Loucy (cell line): ENCODE results near the gene ASPG.

Experiments used
- EZH2phosphoT487 ChIP-seq: fragments of 200-600 bp; IDR thresholded peaks from 2 replicates; pipeline ENCODE4 v1.6.1; 2018; ENCODE audit warnings: antibody characterized with exemption, mild to moderate bottlenecking, moderate library complexity, borderline replicate concordance
- TF ChIP-seq, protein P1 (sequence below): fragments of 200-600 bp; sonication (generic); conservative IDR thresholded peaks from 2 replicates; pipeline ENCODE4 v1.5.1; 2014; ENCODE audit warnings: mild to moderate bottlenecking, antibody characterized with exemption, low read length

- TF ChIP-seq, protein P1, sequence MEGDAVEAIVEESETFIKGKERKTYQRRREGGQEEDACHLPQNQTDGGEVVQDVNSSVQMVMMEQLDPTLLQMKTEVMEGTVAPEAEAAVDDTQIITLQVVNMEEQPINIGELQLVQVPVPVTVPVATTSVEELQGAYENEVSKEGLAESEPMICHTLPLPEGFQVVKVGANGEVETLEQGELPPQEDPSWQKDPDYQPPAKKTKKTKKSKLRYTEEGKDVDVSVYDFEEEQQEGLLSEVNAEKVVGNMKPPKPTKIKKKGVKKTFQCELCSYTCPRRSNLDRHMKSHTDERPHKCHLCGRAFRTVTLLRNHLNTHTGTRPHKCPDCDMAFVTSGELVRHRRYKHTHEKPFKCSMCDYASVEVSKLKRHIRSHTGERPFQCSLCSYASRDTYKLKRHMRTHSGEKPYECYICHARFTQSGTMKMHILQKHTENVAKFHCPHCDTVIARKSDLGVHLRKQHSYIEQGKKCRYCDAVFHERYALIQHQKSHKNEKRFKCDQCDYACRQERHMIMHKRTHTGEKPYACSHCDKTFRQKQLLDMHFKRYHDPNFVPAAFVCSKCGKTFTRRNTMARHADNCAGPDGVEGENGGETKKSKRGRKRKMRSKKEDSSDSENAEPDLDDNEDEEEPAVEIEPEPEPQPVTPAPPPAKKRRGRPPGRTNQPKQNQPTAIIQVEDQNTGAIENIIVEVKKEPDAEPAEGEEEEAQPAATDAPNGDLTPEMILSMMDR, result no peak
- TF ChIP-seq EZH2phosphoT487, result no peak
Measured at GRCh38 chr14:104103061-104103445, 17.6 kb downstream of the ASPG start.
